NB4 (cell line): ENCODE measurements around the gene KRT17.
"Not testable (repeated sequence)": the region's sequence is repeated elsewhere in the genome, so short reads cannot be mapped to it uniquely, and the experiment has no call there.

Experiments used
- CTCF ChIP-seq: IDR thresholded peaks from one replicate; pipeline ENCODE4 v1.5.1; 2012; ENCODE audit warnings: low read depth, low read length
- POLR2A ChIP-seq: IDR thresholded peaks from 2 replicates; pipeline ENCODE4 v1.6.1; 2011; ENCODE audit warnings: mild to moderate bottlenecking; ENCODE audit not compliant: insufficient read length; ENCODE audit errors: extremely low read depth

GRCh38 chr17:41612376-41613160 is 11.8 kb downstream of the KRT17 start, which contains the start of gene KRT16:
- not testable (repeated sequence) for TF ChIP-seq CTCF, POLR2A
